Nephron (organoid): Measurements from ENCODE around the gene EPHB6.

Experiments used
- H3K27ac Mint-ChIP-seq, 3 experiments: 2 replicates each; pipeline ENCODE4 v1.8.0; 2020; ENCODE audit warnings: mixed read lengths in 3 of 3, mild to moderate bottlenecking in 2 of 3, moderate library complexity in 1 of 3
- H3K27me3 Mint-ChIP-seq: 2 replicates; pipeline ENCODE4 v1.8.0; 2021; ENCODE audit warnings: low read depth, mild to moderate bottlenecking, moderate library complexity, mixed read lengths
- H3K36me3 Mint-ChIP-seq: 2 replicates; pipeline ENCODE4 v1.8.0; 2020; ENCODE audit warnings: low read depth, mixed read lengths
- H3K4me1 Mint-ChIP-seq: 2 replicates; pipeline ENCODE4 v1.8.0; 2020; ENCODE audit warnings: mixed read lengths
- H3K4me3 Mint-ChIP-seq, 3 experiments: 2 replicates each; pipeline ENCODE4 v1.8.0; 2020; ENCODE audit warnings: mild to moderate bottlenecking in 3 of 3, mixed read lengths in 3 of 3, moderate library complexity in 2 of 3
- H3K9me3 Mint-ChIP-seq: 2 replicates; pipeline ENCODE4 v1.8.0; 2020; ENCODE audit warnings: mixed read lengths
- TF ChIP-seq, protein P1 (sequence below), 3 experiments: fragments of 200-600 bp; sonication (generic); IDR thresholded peaks; one replicate each; pipeline ENCODE4 v1.5.0; 2021; ENCODE audit warnings: antibody characterized with exemption in 3 of 3; ENCODE audit not compliant: unreplicated experiment in 3 of 3

The EPHB6 gene

DNA sequence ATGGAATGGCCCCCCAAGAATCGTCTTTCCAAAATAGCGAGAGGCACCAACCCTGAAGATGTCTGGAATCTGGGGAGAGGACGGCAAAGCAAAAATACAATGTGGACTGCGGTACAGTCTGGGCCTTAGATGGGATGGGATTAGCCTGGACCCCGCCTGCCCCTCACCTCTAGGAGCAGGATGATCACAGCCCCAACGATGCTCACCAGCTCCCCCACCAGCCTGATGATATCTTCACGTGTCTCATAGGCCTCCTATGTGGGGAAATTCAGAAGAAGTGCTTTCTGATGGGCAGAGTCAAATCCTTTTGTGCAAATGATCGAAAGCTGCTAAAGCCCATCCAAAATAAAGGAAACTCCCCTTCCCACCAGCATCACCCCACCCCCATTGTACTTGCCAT, 60.4 kb downstream of the EPHB6 start:
- Mint-ChIP-seq H3K9me3 (no peaks in the 10 kb centered on the region), H3K27ac (no peak overlapping the region), H3K27me3 (peaks cover 14% of the 10 kb centered on the region), H3K36me3 (no peaks in the 10 kb centered on the region), H3K4me3 (no peak overlapping the region), H3K4me1 (no peaks in the 10 kb centered on the region)
- TF ChIP-seq, protein P1, sequence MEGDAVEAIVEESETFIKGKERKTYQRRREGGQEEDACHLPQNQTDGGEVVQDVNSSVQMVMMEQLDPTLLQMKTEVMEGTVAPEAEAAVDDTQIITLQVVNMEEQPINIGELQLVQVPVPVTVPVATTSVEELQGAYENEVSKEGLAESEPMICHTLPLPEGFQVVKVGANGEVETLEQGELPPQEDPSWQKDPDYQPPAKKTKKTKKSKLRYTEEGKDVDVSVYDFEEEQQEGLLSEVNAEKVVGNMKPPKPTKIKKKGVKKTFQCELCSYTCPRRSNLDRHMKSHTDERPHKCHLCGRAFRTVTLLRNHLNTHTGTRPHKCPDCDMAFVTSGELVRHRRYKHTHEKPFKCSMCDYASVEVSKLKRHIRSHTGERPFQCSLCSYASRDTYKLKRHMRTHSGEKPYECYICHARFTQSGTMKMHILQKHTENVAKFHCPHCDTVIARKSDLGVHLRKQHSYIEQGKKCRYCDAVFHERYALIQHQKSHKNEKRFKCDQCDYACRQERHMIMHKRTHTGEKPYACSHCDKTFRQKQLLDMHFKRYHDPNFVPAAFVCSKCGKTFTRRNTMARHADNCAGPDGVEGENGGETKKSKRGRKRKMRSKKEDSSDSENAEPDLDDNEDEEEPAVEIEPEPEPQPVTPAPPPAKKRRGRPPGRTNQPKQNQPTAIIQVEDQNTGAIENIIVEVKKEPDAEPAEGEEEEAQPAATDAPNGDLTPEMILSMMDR (IDR thresholded peaks at IDR 0.05; ENCODE audit: unreplicated experiment in 3 of 3), result no peak

DNA sequence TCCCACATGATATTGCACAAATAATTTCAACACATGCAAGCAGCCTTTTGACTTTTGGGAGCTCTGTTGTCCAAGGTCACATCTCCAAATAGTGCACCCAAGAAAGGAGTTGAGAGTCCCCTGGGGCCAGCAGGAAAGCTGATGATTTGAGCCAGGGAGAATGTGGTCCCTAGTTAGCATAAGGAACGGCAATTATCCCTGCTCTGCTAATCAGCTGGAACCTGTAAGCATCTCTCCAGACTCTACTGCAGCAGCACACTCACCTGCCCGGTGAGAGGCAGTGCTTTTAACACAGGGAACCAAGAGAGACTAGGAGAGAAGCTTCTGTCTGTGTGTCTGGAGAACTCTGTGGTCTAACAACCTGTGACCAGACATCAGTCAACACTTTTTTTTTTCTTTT, 61.6 kb downstream of the EPHB6 start:
- H3K9me3 Mint-ChIP-seq, result no peaks in the 10 kb centered on the region
- H3K36me3 Mint-ChIP-seq, result no peaks in the 10 kb centered on the region
- H3K27me3 Mint-ChIP-seq, result peaks cover 16% of the 10 kb centered on the region
- H3K4me1 Mint-ChIP-seq, result no peaks in the 10 kb centered on the region
- TF ChIP-seq, protein P1 (IDR thresholded peaks at IDR 0.05; ENCODE audit: unreplicated experiment in 3 of 3), result no peak
- H3K4me3 Mint-ChIP-seq, result no peak overlapping the region
- H3K27ac Mint-ChIP-seq, result no peak overlapping the region

DNA sequence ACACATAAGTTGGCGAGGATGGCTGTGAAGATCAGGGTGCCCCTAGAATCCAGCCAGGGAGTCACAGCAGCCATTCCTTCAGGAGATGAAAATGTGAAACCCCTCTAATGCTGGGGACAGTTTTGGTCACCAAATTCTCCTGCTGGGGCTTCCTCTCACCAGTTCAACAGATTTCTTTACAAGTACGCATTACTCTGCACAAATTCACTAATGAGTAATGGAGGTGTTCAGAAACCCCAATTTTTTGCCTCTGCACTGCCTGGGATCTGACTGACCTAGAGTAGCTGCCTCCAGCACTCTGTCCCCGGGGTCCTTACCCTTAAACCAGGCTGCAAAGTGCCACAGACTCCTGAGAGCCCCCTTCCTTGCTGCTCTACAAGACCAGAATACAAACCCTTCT, 62.6 kb downstream of the EPHB6 start:
- no peak overlapping the region for H3K27ac Mint-ChIP-seq
- H3K9me3 Mint-ChIP-seq, result no peaks in the 10 kb centered on the region
- H3K4me3 Mint-ChIP-seq, result no peak overlapping the region
- no peaks in the 10 kb centered on the region for H3K36me3 Mint-ChIP-seq
- H3K4me1 Mint-ChIP-seq, result no peaks in the 10 kb centered on the region
- TF ChIP-seq, protein P1 (IDR thresholded peaks at IDR 0.05; ENCODE audit: unreplicated experiment in 3 of 3), result no peak
- H3K27me3 Mint-ChIP-seq, result peaks cover 16% of the 10 kb centered on the region

DNA sequence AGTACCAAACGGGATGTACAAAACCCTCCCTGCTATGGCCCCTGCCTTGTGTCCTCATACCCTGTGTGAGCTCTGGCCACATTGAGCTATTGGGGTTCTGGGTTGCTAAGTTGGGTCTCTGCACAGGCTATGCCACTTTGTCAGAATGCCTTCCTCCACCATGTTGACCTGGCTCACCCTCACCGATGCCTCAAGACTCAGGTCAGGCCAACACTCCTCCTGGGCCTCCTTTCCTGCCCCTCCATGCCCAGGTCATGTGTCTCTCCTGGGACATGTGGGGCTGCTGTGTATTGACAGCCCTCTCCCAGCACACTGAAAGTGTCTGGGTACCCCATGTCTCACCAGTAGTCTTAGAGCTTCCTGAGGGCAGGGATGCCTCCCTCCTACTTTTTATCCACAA, 64.0 kb downstream of the EPHB6 start:
- no peaks in the 10 kb centered on the region for H3K36me3 Mint-ChIP-seq
- TF ChIP-seq, protein P1 (IDR thresholded peaks at IDR 0.05; ENCODE audit: unreplicated experiment in 3 of 3), result no peak
- H3K27me3 Mint-ChIP-seq, result peaks cover 5% of the 10 kb centered on the region
- H3K9me3 Mint-ChIP-seq, result no peaks in the 10 kb centered on the region
- H3K27ac Mint-ChIP-seq, result no peak overlapping the region
- no peak overlapping the region for H3K4me3 Mint-ChIP-seq
- H3K4me1 Mint-ChIP-seq, result no peaks in the 10 kb centered on the region

DNA sequence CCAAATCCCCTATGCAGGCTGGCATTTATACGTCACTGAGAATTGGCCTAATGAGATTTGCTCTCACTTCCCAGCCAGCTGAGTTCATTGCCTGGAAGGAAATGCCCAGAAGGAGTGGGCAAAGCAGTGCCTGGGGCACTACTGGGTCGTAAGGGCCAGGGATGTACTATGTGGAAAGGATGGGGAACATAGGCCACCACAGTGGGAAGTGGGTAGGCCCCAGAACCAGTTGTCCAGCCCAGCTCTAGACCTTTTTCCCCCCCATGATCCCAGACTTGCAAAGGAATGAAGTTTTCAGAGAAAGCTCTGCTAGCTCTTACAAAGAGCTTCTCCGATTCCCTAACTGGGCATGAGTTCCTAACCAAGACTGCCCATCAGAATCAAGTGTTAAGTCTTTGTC, 64.8 kb downstream of the EPHB6 start:
- no peaks in the 10 kb centered on the region for H3K4me1 Mint-ChIP-seq
- H3K27me3 Mint-ChIP-seq, result peaks cover 5% of the 10 kb centered on the region
- TF ChIP-seq, protein P1 (IDR thresholded peaks at IDR 0.05; ENCODE audit: unreplicated experiment in 3 of 3), result no peak
- H3K4me3 Mint-ChIP-seq, result no peak overlapping the region
- H3K9me3 Mint-ChIP-seq, result no peaks in the 10 kb centered on the region
- H3K27ac Mint-ChIP-seq, result no peak overlapping the region
- no peaks in the 10 kb centered on the region for H3K36me3 Mint-ChIP-seq
